Measurements from ENCODE around the gene HCN4. TPM values are rescaled to one million over a fixed set of nuclear protein-coding genes. Genes with fewer than 3 reads are reported as not detected.
"Not testable (repeated sequence)": the region's sequence is repeated elsewhere in the genome, so short reads cannot be mapped to it uniquely, and the experiment has no call there.

HCN4 gene
- total RNA-seq = not detected

- DNase-seq (ENCODE audit: low spot score) (no peak), ATAC-seq (ENCODE audit: insufficient number of reproducible peaks, low FRiP score, low read depth) (no peak)
- no peaks in the 10 kb centered on the region for H3K36me3 ChIP-seq
- no peak within 1 kb of the TSS for H3K27ac ChIP-seq
- TF ChIP-seq, protein P1, sequence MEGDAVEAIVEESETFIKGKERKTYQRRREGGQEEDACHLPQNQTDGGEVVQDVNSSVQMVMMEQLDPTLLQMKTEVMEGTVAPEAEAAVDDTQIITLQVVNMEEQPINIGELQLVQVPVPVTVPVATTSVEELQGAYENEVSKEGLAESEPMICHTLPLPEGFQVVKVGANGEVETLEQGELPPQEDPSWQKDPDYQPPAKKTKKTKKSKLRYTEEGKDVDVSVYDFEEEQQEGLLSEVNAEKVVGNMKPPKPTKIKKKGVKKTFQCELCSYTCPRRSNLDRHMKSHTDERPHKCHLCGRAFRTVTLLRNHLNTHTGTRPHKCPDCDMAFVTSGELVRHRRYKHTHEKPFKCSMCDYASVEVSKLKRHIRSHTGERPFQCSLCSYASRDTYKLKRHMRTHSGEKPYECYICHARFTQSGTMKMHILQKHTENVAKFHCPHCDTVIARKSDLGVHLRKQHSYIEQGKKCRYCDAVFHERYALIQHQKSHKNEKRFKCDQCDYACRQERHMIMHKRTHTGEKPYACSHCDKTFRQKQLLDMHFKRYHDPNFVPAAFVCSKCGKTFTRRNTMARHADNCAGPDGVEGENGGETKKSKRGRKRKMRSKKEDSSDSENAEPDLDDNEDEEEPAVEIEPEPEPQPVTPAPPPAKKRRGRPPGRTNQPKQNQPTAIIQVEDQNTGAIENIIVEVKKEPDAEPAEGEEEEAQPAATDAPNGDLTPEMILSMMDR (IDR thresholded peaks at IDR 0.05) = no peak
- no peaks in the 10 kb centered on the region for H3K9me3 ChIP-seq
- peaks cover 3% of the 10 kb centered on the region for H3K27me3 ChIP-seq (replicated peaks; ENCODE audit: insufficient read depth)
- peak within 1 kb of the TSS; percentile 55 for H3K4me3 ChIP-seq
- peaks cover 0 to 15% of the 10 kb centered on the region in 2 donors for H3K4me1 ChIP-seq (ENCODE audit: control insufficient read depth in 1 of 2, low read depth in 2 of 2)
These were observed at the start of gene HCN4 for GRCh38 chr15:73368301-73369136. Gene HCN4, minus strand, starts transcription at chr15:73368958. Its CDS starts 688 bp downstream, at chr15:73368270.

GRCh38 chr15:73414876-73415275 is 46.1 kb upstream of the HCN4 start:
- Histone ChIP-seq H3K27me3 (replicated peaks; ENCODE audit: insufficient read depth) (no peaks in the 10 kb centered on the region), H3K4me3 (no peak overlapping the region), H3K9me3 (no peaks in the 10 kb centered on the region), H3K27ac (no peak overlapping the region), H3K4me1 (ENCODE audit: control insufficient read depth in 1 of 2, low read depth in 2 of 2) (no peaks in the 10 kb centered on the region), H3K36me3 (no peaks in the 10 kb centered on the region)
- DNase-seq (ENCODE audit: low spot score) (no peak), ATAC-seq (ENCODE audit: insufficient number of reproducible peaks, low FRiP score, low read depth) (no peak)
- TF ChIP-seq, protein P1 (IDR thresholded peaks at IDR 0.05) = no peak

DNA sequence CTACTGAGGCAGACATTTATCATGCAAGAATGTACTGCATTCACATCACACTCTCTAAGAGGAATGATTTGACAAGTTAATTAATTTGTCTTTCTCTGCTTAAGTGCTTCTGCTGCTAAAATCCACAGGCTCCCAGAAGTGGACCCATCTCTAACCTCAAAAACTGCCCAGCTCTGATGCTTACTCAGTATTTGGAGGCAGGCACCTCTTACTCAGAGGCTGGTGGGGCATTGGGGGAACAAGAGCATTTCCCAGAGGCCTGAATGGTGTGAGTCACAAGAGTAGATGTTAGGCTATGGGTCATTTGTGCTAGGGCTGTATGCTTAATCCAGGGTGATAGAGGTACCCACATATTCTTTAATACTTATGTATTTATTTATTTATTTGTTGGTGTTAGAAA is 34.4 kb upstream of the HCN4 start:
- no peak overlapping the region for H3K27ac ChIP-seq
- ATAC-seq (ENCODE audit: insufficient number of reproducible peaks, low FRiP score, low read depth) (no peak), DNase-seq (ENCODE audit: low spot score) (no peak)
- no peaks in the 10 kb centered on the region for H3K27me3 ChIP-seq (replicated peaks; ENCODE audit: insufficient read depth)
- H3K4me3 ChIP-seq = no peak overlapping the region
- no peaks in the 10 kb centered on the region for H3K4me1 ChIP-seq (ENCODE audit: control insufficient read depth in 1 of 2, low read depth in 2 of 2)
- TF ChIP-seq, protein P1 (IDR thresholded peaks at IDR 0.05) = no peak
- H3K36me3 ChIP-seq = no peaks in the 10 kb centered on the region
- H3K9me3 ChIP-seq = no peaks in the 10 kb centered on the region

GRCh38 chr15:73400222-73400621 is 31.5 kb upstream of the HCN4 start:
- H3K9me3 ChIP-seq; H3K4me1 ChIP-seq (ENCODE audit: control insufficient read depth in 1 of 2, low read depth in 2 of 2); H3K4me3 ChIP-seq; ATAC-seq (ENCODE audit: insufficient number of reproducible peaks, low FRiP score, low read depth); DNase-seq (ENCODE audit: low spot score); H3K36me3 ChIP-seq; H3K27ac ChIP-seq; H3K27me3 ChIP-seq (replicated peaks; ENCODE audit: insufficient read depth): not testable (repeated sequence)

GRCh38 chr15:73398861-73399260 is 30.1 kb upstream of the HCN4 start:
- Histone ChIP-seq H3K4me1 (ENCODE audit: control insufficient read depth in 1 of 2, low read depth in 2 of 2) (no peaks in the 10 kb centered on the region), H3K36me3 (no peaks in the 10 kb centered on the region), H3K27ac (no peak overlapping the region), H3K9me3 (no peaks in the 10 kb centered on the region), H3K27me3 (replicated peaks; ENCODE audit: insufficient read depth) (no peaks in the 10 kb centered on the region), H3K4me3 (no peak overlapping the region)
- DNase-seq (ENCODE audit: low spot score) (no peak), ATAC-seq (ENCODE audit: insufficient number of reproducible peaks, low FRiP score, low read depth) (no peak)
- TF ChIP-seq, protein P1 (IDR thresholded peaks at IDR 0.05) = no peak
